ENCODE results near the gene GDPD2.

GDPD2 gene

GRCh38 chrX:70476166-70476933 lies 53.2 kb downstream of the GDPD2 start:
- ChIA-PET POLR2A (interaction anchor here (1.0 kb wide), 1 partner anchor 21 kb away, joined by 4 read pairs; no protein-coding TSS in a partner anchor), CTCF (interaction anchor here (0.7 to 1.3 kb wide), 5 partner anchors 8 to 78 kb away, joined by 3 to 6 read pairs (median 3); no protein-coding TSS in a partner anchor)
- Histone ChIP-seq H3K27ac (ENCODE audit: extremely low read depth, low read depth, low read length) (no peak overlapping the region), H3K9me3 (ENCODE audit: control insufficient read depth, insufficient read depth, low read depth, low read length) (no peaks in the 10 kb centered on the region), H3K4me3 (ENCODE audit: low read depth, low read length) (no peak overlapping the region), H3K36me3 (ENCODE audit: control insufficient read depth in 2 of 2, insufficient read depth in 1 of 2, low read length in 2 of 2) (peaks cover 0 to 4% of the 10 kb centered on the region in 2 experiments; a peak in 1 of 3 replicates), H3K4me1 (ENCODE audit: control insufficient read depth, insufficient read depth, low read length) (peaks cover 26% of the 10 kb centered on the region)
- TF ChIP-seq EGR2 (tag by site-specific recombination; IDR thresholded peaks at IDR 0.05; ENCODE audit: low read depth) (no peak), ZSCAN30 (tag by site-specific recombination; IDR thresholded peaks at IDR 0.05) (peak; percentile 85; the same call in 1 of the 2 replicates), ZBTB48 (tag by site-specific recombination; IDR thresholded peaks at IDR 0.05) (no peak), ZNF324 (tag by site-specific recombination; IDR thresholded peaks at IDR 0.05) (no peak), ZNF596 (tag by site-specific recombination; IDR thresholded peaks at IDR 0.05) (no peak), KLF9 (tag by site-specific recombination; IDR thresholded peaks at IDR 0.05; ENCODE audit: low read depth) (no peak)
- TF ChIP-seq, protein P1, sequence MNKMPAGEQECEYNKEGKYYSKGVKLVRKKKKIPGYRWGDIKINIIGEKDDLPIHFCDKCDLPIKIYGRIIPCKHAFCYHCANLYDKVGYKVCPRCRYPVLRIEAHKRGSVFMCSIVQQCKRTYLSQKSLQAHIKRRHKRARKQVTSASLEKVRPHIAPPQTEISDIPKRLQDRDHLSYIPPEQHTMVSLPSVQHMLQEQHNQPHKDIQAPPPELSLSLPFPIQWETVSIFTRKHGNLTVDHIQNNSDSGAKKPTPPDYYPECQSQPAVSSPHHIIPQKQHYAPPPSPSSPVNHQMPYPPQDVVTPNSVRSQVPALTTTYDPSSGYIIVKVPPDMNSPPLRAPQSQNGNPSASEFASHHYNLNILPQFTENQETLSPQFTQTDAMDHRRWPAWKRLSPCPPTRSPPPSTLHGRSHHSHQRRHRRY (tag by site-specific recombination; IDR thresholded peaks at IDR 0.05) = no peak

GRCh38 chrX:70476934-70477733 lies 54.0 kb downstream of the GDPD2 start:
- peaks cover 26% of the 10 kb centered on the region for H3K4me1 ChIP-seq (ENCODE audit: control insufficient read depth, insufficient read depth, low read length)
- H3K4me3 ChIP-seq (ENCODE audit: low read depth, low read length) = peak overlapping the region; percentile 1; the same call in 1 of the 2 replicates
- ChIA-PET POLR2A (interaction anchor here (1.0 kb wide), 1 partner anchor 22 kb away, joined by 4 read pairs; no protein-coding TSS in a partner anchor), CTCF (interaction anchor here (0.7 to 1.3 kb wide), 4 partner anchors 8 to 77 kb away, joined by 3 to 6 read pairs (median 3); no protein-coding TSS in a partner anchor)
- no peaks in the 10 kb centered on the region for H3K9me3 ChIP-seq (ENCODE audit: control insufficient read depth, insufficient read depth, low read depth, low read length)
- H3K27ac ChIP-seq (ENCODE audit: extremely low read depth, low read depth, low read length) = no peak overlapping the region
- H3K36me3 ChIP-seq (ENCODE audit: control insufficient read depth in 2 of 2, insufficient read depth in 1 of 2, low read length in 2 of 2) = peaks cover 0 to 4% of the 10 kb centered on the region in 2 experiments; a peak in 1 of 3 replicates
- TF ChIP-seq ZNF214 (tag by site-specific recombination; IDR thresholded peaks at IDR 0.05; ENCODE audit: borderline replicate concordance) (no peak), ZXDB (tag by site-specific recombination; IDR thresholded peaks at IDR 0.05) (0 out of 2 replicates have a peak, but pooled peaks have one; percentile 22), OVOL3 (tag by site-specific recombination; IDR thresholded peaks at IDR 0.05) (no peak), KLF10 (tag by site-specific recombination; IDR thresholded peaks at IDR 0.05) (no peak), ZBTB17 (tag by site-specific recombination; IDR thresholded peaks at IDR 0.05) (peak; percentile 51; the same call in 1 of the 2 replicates), GLIS2 (tag by site-specific recombination; IDR thresholded peaks at IDR 0.05) (peak; percentile 76), ZNF423 (tag by site-specific recombination; IDR thresholded peaks at IDR 0.05) (no peak), ZNF629 (tag by site-specific recombination; IDR thresholded peaks at IDR 0.05) (peak; percentile 51; the same call in 1 of the 2 replicates), IKZF3 (tag by site-specific recombination; IDR thresholded peaks at IDR 0.05) (peak; percentile 90), WT1 (tag by site-specific recombination; IDR thresholded peaks at IDR 0.05) (peak; percentile 82), ATF2 (tag by site-specific recombination; IDR thresholded peaks at IDR 0.05; ENCODE audit: low read depth) (no peak), KLF7 (tag by site-specific recombination; IDR thresholded peaks at IDR 0.05; ENCODE audit: borderline replicate concordance) (0 out of 2 replicates have a peak, but pooled peaks have one; percentile 17), GLIS1 (tag by site-specific recombination; IDR thresholded peaks at IDR 0.05) (peak; percentile 97)
- TF ChIP-seq, protein P2, sequence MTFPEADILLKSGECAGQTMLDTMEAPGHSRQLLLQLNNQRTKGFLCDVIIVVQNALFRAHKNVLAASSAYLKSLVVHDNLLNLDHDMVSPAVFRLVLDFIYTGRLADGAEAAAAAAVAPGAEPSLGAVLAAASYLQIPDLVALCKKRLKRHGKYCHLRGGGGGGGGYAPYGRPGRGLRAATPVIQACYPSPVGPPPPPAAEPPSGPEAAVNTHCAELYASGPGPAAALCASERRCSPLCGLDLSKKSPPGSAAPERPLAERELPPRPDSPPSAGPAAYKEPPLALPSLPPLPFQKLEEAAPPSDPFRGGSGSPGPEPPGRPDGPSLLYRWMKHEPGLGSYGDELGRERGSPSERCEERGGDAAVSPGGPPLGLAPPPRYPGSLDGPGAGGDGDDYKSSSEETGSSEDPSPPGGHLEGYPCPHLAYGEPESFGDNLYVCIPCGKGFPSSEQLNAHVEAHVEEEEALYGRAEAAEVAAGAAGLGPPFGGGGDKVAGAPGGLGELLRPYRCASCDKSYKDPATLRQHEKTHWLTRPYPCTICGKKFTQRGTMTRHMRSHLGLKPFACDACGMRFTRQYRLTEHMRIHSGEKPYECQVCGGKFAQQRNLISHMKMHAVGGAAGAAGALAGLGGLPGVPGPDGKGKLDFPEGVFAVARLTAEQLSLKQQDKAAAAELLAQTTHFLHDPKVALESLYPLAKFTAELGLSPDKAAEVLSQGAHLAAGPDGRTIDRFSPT (tag by site-specific recombination; IDR thresholded peaks at IDR 0.05) = peak; percentile 82
- TF ChIP-seq, protein P3, sequence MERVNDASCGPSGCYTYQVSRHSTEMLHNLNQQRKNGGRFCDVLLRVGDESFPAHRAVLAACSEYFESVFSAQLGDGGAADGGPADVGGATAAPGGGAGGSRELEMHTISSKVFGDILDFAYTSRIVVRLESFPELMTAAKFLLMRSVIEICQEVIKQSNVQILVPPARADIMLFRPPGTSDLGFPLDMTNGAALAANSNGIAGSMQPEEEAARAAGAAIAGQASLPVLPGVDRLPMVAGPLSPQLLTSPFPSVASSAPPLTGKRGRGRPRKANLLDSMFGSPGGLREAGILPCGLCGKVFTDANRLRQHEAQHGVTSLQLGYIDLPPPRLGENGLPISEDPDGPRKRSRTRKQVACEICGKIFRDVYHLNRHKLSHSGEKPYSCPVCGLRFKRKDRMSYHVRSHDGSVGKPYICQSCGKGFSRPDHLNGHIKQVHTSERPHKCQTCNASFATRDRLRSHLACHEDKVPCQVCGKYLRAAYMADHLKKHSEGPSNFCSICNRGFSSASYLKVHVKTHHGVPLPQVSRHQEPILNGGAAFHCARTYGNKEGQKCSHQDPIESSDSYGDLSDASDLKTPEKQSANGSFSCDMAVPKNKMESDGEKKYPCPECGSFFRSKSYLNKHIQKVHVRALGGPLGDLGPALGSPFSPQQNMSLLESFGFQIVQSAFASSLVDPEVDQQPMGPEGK (tag by site-specific recombination; IDR thresholded peaks at IDR 0.05) = peak; percentile 56; the same call in 1 of the 2 replicates
